Measurements from ENCODE around the gene TNFRSF8.

TNFRSF8 gene

DNA sequence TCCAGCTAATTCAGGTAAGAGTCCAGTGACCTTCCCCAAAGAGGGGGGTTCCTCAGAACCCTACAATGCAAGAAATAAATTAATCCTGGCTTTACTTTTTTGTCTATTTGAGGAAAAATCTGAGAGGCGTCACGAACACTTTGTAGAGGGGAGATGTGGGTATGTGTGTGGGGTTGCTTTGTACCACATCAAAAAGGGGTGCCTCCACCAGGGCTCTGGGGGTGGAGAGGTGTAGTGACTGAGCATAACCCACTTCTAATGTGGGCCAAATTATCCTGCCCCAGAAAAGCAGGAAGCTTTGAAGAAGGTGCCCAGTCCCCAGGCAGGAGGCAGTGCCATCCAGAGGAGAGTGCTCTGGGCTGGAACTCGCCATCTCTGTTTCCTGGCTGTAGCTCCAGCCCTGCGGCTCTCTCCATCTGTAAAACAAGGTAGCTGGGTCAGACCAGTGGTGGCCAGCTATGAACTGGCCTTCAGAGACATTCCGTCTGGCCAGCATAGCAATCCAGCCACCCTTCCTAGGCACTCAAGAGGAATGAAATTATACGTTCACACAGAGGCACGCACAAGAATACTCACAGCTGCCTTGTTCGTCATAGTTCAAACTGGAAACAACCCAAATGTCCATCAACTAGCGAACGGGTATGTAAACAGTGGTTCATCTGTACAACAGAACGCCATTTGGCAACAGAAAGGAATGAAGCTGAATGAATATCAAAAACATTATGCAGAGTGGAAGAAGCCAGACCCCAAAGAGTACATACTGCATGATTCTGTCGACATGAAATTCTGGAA, 58.3 kb downstream of the TNFRSF8 start:
- no peak for DNase-seq (ENCODE audit: low spot score)

DNA sequence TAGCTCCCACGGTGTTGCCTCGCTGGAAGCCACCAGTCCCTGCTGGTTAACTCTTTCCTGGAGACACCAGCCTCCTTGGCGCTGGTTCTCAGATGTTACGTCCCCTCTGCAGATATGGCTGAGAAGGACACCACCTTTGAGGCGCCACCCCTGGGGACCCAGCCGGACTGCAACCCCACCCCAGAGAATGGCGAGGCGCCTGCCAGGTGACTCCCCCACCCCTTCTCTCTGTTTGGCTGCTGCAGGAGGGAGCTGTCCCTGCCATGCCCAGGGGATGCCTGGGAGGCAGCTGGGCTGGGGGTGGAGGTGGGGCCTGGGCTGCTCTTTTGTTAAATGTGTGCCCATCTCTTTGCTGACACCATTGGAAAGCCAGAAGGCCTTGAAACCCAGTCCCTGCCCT, 60.1 kb downstream of the TNFRSF8 start:
- no peak for DNase-seq (ENCODE audit: low spot score)

DNA sequence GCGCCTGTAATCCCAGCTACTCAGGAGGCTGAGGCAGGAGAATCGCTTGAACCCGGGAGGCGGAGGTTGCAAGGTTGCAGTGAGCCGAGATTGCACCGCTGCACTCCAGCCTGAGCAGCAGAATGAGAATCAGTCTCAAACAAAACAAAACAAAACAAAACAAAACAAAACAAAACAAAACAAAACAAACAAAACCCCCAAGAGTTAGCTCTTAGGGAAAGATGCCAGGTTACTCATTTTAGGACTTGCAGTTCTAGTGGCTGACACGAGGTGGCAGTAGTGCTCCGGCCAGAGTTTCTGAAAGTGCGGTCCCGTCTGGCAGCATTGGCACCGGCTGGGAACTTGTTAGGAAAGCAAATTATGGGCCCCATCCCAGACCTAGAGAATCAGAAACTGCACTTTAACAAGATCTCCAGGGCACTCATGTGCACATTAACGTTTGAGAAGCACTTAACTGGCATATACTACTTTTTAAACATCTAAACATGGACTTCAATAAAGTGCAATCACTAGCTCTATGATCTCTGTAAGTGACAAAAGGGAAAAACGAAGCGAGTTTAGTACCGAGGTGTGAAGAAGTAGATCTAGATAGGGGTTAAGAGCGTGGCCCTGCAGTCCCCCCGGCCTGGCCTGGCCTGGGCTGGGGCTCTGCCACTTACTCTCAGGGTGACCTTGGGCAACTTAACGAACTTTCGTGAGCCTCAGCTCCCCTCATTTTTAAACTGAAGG, 61.8 kb downstream of the TNFRSF8 start:
- no peak for DNase-seq (ENCODE audit: low spot score)

DNA sequence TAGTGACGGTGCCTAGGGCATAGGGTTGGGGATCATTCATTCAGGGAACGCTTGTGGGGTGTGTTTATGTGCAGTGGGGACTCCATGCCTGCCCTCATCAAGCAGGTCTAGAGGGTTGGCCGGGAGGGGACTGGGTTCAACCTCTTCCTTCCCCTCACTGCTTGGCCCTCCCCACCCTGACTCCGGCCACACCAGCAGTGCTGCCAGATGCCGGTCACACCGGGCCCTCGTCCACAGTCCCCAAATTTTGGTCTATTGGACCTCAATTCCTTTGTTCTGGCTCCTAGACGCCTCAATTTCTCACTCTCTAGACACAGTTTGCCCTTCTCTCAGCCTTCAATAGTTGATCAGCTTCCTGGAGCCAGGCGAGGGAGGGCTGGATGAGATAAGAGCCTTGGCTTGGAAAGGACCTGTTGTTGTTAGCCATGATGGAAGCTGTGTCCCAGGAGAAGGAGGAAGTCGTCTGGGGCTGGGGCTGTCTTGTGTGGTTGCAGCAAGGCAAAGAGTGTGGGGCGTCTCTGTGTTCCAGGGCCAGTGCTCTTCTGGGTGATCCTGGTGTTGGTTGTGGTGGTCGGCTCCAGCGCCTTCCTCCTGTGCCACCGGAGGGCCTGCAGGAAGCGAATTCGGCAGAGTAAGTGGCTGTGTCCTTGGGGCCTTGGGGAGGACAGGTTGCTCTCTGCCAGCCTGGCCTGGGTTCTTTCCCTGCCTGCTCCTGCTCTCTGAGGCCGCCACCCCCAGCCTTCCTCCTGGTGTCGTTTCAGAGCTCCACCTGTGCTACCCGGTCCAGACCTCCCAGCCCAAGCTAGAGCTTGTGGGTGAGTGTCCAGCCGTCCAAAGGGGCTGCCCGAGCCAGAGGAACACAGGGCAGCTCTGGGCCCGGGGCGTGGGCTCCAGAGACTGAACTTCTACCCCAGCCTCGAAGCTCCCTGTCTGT, 62.6 kb downstream of the TNFRSF8 start:
- no peak for DNase-seq (ENCODE audit: low spot score)

DNA sequence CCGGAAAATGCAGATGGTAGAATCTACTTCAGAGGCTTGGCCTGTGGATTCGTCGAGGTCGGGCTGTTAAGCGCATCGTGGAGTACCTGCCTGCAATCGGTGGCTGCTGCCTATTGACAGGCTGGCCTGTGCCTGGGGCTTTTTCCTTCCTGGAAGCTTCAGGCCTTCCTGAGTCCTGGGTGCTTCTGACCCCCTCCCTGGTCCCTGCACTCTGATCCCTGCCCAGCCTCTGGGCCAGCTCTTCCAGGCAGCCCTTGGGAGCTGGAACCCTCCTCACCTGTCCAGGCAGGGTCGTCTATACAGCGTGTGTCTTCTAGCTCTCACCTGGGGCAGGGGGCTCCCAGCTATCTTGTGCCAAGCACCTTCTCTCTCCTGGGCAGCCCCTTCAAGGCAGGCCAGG, 63.7 kb downstream of the TNFRSF8 start:
- DNase-seq (ENCODE audit: low spot score) = no peak

DNA sequence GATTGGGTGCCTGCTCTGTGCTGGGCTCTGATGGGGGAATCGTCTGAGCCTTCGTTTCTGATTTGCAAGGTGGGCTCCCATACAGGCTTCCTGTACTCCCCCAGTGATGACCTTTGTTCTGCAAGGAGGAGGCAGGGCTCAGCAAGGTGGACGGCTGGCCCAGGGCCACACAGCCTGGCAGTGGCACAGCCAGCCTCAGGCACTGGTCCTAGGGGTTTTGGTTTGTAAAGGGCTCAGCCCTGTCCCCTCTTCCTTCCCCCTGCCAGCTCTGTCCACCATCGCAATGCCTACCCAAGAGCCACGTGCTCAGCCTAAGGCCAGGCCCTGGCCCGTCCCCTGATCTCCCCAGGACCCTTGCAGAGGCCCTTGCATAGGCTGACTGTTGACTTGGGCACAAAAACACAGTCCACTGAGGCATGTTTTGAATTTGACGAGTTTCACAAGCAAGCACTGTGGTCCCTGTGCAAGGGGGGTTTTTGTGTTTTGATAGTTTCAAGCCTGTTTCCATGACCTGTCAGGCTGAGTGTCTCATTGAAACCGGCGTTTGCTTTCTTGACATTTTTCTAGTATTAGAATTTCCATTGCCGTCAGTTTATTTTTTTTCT, 64.2 kb downstream of the TNFRSF8 start:
- DNase-seq (ENCODE audit: low spot score) = no peak

DNA sequence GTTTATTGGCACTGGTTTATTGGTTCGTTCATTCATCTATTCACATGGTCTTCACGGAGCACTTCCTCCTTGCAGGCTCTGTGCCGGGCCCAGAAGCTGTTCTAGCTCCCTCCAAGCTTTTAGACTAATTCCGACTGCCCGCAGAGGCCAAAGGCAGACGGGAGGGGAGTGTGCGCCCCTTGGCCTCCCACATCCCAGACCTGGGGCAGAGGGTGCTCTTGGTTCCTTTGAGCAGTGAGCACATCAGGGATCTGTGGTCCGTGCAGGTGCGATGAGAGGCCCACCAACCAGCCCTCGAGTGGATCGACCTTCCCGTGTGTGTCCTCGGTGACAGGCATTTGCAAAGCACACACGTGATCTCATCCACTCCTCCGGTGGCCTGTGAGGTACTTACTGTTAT, 65.0 kb downstream of the TNFRSF8 start:
- no peak for DNase-seq (ENCODE audit: low spot score)

DNA sequence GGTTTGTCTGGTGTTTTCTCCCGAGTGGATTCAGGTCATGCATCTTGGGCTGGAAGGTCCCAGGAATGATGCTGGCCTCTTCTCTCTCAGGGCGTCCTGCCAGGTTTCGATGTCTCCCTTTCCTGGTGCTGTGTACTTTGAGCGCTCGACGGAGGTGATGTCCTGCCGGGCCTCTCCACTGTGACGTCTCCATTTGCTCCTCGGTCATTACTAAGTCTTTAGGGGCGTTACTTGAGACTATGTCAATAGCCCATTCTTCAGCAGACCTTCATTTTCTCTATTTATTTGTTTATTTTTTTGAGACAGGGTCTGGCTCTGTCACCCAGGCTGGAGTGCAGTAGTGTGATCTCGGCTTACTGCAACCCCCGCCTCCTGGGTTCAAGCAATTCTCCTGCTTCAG, 66.5 kb downstream of the TNFRSF8 start:
- DNase-seq (ENCODE audit: low spot score) = no peak

DNA sequence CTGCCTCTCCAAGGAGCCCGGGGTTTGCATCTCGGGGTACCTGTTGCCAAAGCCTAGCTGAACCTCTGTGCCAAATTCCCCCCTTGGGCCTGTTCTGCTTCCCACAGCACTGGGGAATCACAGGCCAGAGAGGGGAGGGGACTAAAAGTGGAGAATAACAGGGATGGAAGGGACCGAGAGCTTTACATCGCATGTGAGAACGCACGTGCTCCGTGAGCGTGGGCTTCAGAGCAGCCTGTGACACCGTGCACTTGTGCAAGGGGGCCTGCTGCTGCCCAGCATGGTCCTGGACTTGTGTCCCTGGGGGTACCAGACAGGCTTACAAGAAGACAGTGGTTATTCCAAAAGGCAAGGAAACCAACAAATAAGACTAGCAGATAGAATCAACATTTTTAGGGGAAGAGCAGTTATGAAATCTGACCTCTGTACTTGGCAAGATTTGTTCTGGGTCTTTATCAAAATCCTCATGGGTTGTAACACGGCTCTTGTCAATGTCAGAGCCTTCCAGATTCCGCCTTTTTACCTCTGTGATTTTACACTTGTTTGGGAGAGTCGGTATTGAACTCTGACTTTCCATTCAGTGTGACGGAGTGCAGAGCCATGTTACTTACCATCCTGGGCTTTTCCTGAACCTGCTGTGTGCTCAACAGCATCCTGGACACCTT, 67.5 kb downstream of the TNFRSF8 start:
- DNase-seq (ENCODE audit: low spot score) = no peak

DNA sequence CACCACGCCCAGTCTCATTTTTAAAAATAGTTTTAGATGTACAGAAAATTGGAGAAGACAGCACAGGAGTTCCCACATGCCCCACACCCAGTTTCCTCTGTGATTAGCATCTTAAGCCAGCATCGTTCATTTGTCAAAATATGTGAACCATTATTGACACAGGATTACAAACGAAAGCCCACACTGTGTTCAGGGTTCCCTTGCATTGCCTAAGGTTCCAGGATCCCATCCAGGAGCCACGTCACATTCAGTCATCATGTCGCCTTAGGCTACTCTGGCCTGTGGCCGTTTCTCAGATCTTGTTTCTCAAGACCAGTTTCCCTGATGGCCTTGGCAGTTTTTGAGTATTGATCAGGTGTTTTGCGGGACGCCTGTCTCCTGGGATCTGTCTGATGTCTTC, 69.0 kb downstream of the TNFRSF8 start:
- no peak for DNase-seq (ENCODE audit: low spot score)

DNA sequence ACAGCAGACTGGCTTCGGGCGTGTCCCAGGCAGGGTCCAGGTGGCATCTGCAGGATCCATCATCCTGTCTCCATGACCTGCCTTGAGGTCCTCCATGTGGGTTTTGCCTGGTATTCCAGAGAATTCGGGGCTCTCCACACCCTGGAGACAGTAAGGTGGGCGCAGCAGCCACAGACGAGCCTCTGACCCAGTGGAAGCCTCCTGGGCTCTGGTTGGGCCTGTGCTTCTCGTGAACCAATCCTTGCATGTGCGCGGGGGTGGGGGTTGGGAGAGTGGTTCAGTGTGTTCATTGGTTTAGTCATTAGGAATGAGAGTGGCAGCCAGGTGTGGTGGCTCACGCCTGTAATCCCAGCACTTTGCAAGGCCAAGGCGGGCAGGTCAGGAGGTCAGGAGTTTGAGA, 71.6 kb downstream of the TNFRSF8 start:
- no peak for DNase-seq (ENCODE audit: low spot score)

DNA sequence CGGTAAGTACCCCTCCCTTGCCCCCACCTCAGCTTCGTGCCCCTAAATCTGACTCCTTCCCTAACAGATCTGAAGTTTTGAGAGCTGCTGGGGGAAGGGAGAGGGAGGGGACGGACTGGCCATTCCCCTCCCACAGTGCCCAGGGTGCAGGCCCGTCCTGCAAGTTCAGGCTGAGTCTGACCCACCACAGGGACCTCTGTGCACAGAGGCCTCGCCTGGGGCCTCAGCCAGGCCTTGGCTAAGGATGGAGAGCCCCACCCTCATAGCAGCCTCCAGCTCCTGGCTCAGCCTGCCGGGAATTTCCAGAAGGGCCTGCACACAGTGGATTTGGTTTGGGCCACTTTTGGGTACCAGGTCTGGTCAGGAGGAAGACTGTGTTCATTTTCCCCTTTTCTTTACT, 72.5 kb downstream of the TNFRSF8 start:
- no peak for DNase-seq (ENCODE audit: low spot score)

DNA sequence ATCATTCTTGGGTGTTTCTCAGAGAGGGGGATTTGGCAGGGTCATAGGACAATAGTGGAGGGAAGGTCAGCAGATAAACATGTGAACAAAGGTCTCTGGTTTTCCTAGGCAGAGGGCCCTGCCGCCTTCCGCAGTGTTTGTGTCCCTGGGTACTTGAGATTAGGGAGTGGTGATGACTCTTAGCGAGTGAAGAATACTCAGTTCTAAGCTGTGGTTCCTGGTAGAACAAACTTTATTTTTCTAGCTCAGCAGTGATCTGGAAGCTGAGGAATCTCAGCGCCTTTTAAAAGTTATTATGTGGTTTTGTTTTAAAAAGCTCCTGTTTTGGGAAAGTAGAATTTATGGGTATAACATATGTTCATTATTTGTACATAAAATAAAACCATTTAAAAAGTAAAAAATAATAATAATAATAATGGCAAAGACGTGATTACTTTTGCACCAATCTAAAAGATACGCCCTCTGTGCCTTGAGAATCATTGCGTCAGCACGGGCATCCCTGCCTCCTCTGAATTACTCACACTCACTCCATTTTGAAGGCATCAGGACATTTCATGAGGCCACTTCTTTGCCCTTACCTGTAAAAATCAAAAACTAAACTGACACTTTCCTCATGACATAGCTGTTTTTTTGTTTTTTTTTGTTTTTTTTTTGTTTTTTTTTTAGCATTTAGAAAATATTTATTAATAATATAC, 74.0 kb downstream of the TNFRSF8 start:
- DNase-seq (ENCODE audit: low spot score) = no peak

DNA sequence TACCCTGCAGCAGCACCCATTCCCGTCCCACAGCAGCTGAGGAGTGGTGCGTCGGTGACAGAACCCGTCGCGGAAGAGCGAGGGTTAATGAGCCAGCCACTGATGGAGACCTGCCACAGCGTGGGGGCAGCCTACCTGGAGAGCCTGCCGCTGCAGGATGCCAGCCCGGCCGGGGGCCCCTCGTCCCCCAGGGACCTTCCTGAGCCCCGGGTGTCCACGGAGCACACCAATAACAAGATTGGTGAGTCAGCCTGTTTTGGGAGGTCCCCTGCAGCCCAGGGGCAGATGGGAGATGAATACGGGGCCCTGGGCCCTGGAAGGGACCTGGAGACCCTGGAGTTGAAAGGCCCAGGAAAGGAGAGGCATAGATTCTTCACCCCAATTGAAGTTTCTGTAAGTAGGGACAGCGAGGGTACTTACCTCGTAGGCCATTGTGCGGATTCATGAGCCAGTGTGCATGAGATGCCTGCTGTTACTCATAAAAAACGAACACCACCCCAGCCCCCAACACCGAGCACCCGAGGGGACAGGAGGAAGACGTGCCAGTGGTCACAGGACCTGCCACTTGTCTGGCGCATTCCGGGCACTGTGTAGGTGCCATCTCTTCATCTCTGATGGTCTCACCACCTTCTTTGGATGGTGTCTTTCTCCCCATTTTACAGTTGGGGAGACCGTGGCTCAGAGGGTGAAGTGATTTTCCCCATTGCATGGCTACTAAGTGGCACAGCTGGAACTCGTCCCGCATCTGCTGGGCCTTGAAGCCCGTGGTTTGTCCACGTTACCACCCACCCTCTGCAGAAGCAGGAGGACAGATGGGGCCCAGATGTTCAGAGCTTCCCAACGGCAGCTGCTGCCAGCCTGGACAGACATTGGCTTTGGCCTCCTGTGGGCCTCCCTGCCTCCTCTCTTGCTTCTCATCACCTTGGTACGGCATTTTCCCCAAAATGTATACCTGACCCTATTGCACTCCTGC, 75.4 kb downstream of the TNFRSF8 start:
- no peak for DNase-seq (ENCODE audit: low spot score)

DNA sequence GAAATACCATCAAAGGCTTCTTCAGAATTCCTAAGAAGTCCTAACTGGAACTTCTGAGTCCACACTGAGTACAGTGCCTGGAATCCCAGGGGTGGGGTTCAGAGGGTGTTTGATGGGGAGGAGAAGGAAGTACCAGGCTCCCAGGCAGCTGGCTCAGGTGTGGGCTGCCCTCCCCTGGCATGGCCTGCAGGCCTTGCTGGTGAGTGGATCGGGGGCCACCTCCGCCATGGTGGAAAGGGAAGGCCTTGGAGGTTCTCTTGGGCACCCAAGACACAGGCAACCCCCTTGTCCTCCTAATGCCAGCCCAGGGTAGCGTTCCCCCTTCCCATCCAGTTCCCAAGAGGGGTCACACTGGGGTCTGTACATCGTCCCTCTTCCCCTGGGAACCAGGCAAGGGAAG, 76.9 kb downstream of the TNFRSF8 start:
- DNase-seq (ENCODE audit: low spot score) = no peak

DNA sequence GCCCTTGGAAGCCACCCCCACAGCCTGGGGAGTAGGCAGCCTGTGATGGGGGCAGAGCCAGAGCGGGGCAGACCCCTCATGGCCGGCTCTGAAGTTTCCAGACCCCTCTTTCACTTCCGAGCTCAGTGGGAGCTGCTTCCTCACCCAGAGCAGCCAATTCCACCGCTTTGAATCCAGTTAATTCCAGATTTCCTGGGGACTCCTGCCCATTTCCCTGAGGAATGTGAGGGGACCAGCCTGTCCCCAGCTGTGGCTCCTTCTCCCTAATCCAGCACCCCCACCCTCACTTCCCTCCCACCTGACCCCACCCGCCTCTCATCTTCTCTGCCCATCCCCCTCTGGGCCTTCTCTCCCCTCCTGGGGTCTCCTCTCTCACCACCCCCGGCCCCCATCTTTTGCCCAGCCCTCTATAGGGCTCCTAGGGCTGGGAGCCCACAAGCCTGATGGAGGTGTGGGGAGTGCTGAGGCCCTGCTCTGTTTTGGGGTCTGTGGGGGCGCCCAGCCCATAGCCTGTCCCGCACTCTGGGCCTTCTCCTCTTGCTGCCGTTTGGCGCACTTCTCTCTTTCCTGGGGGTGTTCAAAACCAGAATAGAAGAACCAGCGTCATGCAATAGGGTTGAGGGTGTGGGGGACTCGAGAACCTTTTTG, 77.5 kb downstream of the TNFRSF8 start:
- DNase-seq (ENCODE audit: low spot score) = no peak

DNA sequence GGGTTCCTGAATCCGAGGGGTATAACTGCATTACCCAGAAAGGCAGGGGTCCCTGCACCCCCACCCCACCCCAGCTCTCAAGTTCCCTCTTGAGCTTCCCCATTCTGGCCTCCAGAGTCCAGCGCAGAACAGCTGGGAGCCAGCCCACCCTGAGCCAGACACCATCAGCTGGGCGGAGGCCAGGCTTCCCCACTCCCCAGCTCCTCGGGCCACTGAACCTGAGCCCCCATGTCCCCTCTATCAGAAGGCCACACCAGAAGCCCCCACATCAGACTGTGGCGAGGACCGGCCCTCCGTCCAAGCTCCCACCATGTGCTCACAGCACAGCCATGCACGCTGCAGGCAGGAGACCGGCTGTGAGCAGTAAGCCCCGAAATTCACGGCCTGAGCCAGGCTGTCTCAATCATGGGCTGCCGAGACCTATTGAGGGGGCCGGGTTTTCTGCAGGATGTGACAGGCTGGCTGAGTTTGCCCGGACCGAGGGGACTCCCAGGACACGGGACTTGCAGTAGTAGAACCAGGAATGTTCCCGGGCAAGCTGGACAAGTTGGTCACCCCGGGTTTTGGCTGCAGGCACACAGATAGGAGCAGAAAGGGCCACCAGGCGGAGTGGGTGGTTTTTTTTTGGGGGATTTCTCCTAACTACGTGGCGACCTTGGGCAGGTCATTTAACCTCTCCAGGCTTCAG, 78.2 kb downstream of the TNFRSF8 start:
- no peak for DNase-seq (ENCODE audit: low spot score)

DNA sequence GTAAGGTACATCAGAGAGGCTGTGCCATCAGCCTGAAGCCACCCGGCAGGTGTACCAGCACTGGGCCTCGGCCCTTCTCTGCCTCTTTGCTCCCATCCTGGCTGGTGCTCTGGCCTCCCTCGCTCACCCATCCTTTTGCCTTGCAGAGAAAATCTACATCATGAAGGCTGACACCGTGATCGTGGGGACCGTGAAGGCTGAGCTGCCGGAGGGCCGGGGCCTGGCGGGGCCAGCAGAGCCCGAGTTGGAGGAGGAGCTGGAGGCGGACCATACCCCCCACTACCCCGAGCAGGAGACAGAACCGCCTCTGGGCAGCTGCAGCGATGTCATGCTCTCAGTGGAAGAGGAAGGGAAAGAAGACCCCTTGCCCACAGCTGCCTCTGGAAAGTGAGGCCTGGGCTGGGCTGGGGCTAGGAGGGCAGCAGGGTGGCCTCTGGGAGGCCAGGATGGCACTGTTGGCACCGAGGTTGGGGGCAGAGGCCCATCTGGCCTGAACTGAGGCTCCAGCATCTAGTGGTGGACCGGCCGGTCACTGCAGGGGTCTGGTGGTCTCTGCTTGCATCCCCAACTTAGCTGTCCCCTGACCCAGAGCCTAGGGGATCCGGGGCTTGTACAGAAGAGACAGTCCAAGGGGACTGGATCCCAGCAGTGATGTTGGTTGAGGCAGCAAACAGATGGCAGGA, 79.2 kb downstream of the TNFRSF8 start:
- no peak for DNase-seq (ENCODE audit: low spot score)
